Erythroblast (primary cell): ENCODE results near the gene EXOC3.

Experiments used
- GATA1 ChIP-seq: IDR thresholded peaks from 2 replicates; pipeline ENCODE4 v1.6.1; 2011; ENCODE audit warnings: low read depth, mild to moderate bottlenecking, control low read depth, low read length, moderate library complexity
- POLR2A ChIP-seq: IDR thresholded peaks from 2 replicates; pipeline ENCODE4 v1.6.1; 2011; ENCODE audit warnings: mild to moderate bottlenecking, low read length

DNA sequence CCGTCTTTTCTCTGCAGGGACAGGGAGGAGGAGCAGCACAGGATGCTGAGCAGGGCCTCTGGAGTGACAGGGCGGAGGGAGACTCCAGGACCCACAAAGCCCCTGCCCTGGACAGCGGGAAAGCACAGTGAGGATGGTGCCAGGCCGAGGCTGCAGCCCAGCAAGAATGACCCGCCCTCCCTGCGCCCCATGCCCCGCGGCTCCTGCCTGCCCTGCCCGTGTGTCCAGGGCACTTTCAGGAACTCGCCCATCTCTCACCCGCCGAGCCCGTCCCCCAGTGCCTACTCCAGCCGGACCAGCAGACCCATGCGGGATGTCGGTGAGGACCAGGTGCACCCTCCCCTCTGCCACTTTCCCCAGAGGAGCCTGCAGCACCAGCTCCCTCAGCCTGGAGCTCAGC lies 9.1 kb upstream of the EXOC3 start:
- no peak for TF ChIP-seq POLR2A
- no peak for TF ChIP-seq GATA1
